Measurements from ENCODE around the gene SGSH.

GRCh38 chr17:80208050-80208449 is 12.1 kb downstream of the SGSH start:
- no peak for TF ChIP-seq CTCF (IDR thresholded peaks at IDR 0.05; ENCODE audit: poor library complexity)
- no peak for TF ChIP-seq EZH2phosphoT487 (IDR thresholded peaks at IDR 0.05; ENCODE audit: low read depth, severe bottlenecking, unreplicated experiment)
- TF ChIP-seq EZH2 (IDR thresholded peaks at IDR 0.05; ENCODE audit: borderline replicate concordance): no peak

Measured in hepatocyte (in vitro differentiated cells).